ENCODE results near the gene SAPCD2.

The SAPCD2 gene

GRCh38 chr9:137029058-137029936 lies 41.1 kb downstream of the SAPCD2 start:
- peak; percentile 83 for DNase-seq

- peak; percentile 80 for DNase-seq
Observed at GRCh38 chr9:137028263-137029057, 41.9 kb downstream of the SAPCD2 start.

- DNase-seq = no peak
Observed at GRCh38 chr9:137027369-137028262, 42.7 kb downstream of the SAPCD2 start, which contains the start of gene ABCA2. Gene ABCA2, minus strand, starts transcription at chr9:137028237. Its CDS starts 97 bp downstream, at chr9:137028140.

- no peak for DNase-seq
Observed at GRCh38 chr9:137026828-137027227, 43.5 kb downstream of the SAPCD2 start.

GRCh38 chr9:137026384-137026783 lies 44.0 kb downstream of the SAPCD2 start:
- no peak for DNase-seq

- no peak for DNase-seq
Observed at GRCh38 chr9:137025517-137025966, 44.8 kb downstream of the SAPCD2 start.

- DNase-seq = no peak
Observed at GRCh38 chr9:137023583-137023991, 46.8 kb downstream of the SAPCD2 start.

GRCh38 chr9:137023157-137023556 lies 47.2 kb downstream of the SAPCD2 start:
- DNase-seq = no peak

GRCh38 chr9:137022662-137023008 lies 47.7 kb downstream of the SAPCD2 start:
- no peak for DNase-seq

GRCh38 chr9:137021979-137022661 lies 48.2 kb downstream of the SAPCD2 start:
- DNase-seq = peak; percentile 96

GRCh38 chr9:137021568-137021978 lies 48.8 kb downstream of the SAPCD2 start:
- DNase-seq = no peak

- no peak for DNase-seq
Observed at GRCh38 chr9:137020771-137021567, 49.4 kb downstream of the SAPCD2 start.

GRCh38 chr9:137019891-137020683 lies 50.3 kb downstream of the SAPCD2 start:
- no peak for DNase-seq

GRCh38 chr9:137018761-137019559 lies 51.4 kb downstream of the SAPCD2 start:
- no peak for DNase-seq

GRCh38 chr9:137017791-137018497 lies 52.4 kb downstream of the SAPCD2 start:
- DNase-seq = no peak

- DNase-seq = no peak
Observed at GRCh38 chr9:137017071-137017470, 53.3 kb downstream of the SAPCD2 start.

GRCh38 chr9:137016436-137016835 lies 53.9 kb downstream of the SAPCD2 start:
- no peak for DNase-seq

- DNase-seq = no peak
Observed at GRCh38 chr9:137015976-137016375, 54.4 kb downstream of the SAPCD2 start.

GRCh38 chr9:137015540-137015930 lies 54.8 kb downstream of the SAPCD2 start:
- no peak for DNase-seq
